RWPE2 (cell line): ENCODE measurements around the gene DHX30.

ENCODE experiments used
- ATAC-seq: fragments of 200-7000 bp; cut with Tn5 transposase; 3 replicates; pipeline ENCODE4 v1.9.1; 2021; ENCODE audit warnings: low read depth
- DNase-seq: peaks from one replicate; pipeline ENCODE4 v3.0.0-alpha.2; 2020; ENCODE audit warnings: low spot score
- H3K27ac ChIP-seq: fragments of 450-650 bp; 2 replicates; pipeline ENCODE4 v1.5.1; 2017; ENCODE audit warnings: mild to moderate bottlenecking; ENCODE audit not compliant: poor library complexity, severe bottlenecking
- H3K27me3 ChIP-seq: fragments of 250-450 bp; sonication (Bioruptor Pico); 2 replicates; pipeline ENCODE4 v1.5.1; 2021; ENCODE audit warnings: mild to moderate bottlenecking, moderate library complexity; ENCODE audit not compliant: insufficient read depth, poor library complexity, severe bottlenecking
- H3K36me3 ChIP-seq: fragments of 250-450 bp; sonication (Bioruptor Pico); 2 replicates; pipeline ENCODE4 v1.5.1; 2020; ENCODE audit warnings: low read depth, mild to moderate bottlenecking, moderate library complexity
- H3K4me1 ChIP-seq: fragments of 250-450 bp; sonication (Bioruptor Pico); 2 replicates; pipeline ENCODE4 v1.5.1; 2021; ENCODE audit warnings: mild to moderate bottlenecking, moderate library complexity; ENCODE audit not compliant: insufficient read depth, poor library complexity, severe bottlenecking
- H3K4me3 ChIP-seq: fragments of 250-450 bp; sonication (Bioruptor Pico); 2 replicates; pipeline ENCODE4 v1.5.1; 2021; ENCODE audit warnings: mild to moderate bottlenecking, moderate library complexity; ENCODE audit not compliant: severe bottlenecking
- H3K9me3 ChIP-seq: fragments of 250-450 bp; sonication (Bioruptor Pico); 2 replicates; pipeline ENCODE4 v1.5.1; 2021; ENCODE audit warnings: mild to moderate bottlenecking, moderate library complexity; ENCODE audit not compliant: severe bottlenecking
- TF ChIP-seq, protein P1 (sequence below): fragments of 450-650 bp; IDR thresholded peaks from one replicate; pipeline ENCODE4 v1.5.1; 2017; ENCODE audit warnings: mild to moderate bottlenecking, moderate library complexity; ENCODE audit not compliant: poor library complexity, severe bottlenecking

The DHX30 gene

DNA sequence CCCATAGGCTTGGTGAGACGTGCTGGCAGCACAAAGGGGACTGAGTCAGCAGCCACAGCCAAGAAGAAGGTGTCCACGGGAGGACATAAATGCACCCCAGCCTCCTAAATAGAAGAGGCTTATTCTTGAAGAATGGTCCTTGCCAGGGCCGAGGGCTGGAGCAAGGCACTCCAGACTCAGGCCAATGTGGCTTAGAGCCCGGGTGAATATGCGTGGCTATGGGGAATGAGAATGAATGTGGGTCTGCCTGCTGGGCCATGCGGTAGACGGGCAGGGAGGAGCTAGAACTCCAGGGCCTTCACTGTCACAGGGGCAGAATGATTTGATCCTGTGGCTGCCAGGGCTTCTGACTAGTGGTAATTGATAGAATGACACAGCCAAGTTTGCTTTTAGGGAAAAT, 34.0 kb downstream of the DHX30 start:
- ATAC-seq: no peak
- Histone ChIP-seq H3K36me3 (peaks cover 93% of the 10 kb centered on the region), H3K9me3 (no peaks in the 10 kb centered on the region), H3K27ac (no peak overlapping the region), H3K4me1 (no peaks in the 10 kb centered on the region), H3K4me3 (no peak overlapping the region), H3K27me3 (no peaks in the 10 kb centered on the region)
- TF ChIP-seq, protein P1, sequence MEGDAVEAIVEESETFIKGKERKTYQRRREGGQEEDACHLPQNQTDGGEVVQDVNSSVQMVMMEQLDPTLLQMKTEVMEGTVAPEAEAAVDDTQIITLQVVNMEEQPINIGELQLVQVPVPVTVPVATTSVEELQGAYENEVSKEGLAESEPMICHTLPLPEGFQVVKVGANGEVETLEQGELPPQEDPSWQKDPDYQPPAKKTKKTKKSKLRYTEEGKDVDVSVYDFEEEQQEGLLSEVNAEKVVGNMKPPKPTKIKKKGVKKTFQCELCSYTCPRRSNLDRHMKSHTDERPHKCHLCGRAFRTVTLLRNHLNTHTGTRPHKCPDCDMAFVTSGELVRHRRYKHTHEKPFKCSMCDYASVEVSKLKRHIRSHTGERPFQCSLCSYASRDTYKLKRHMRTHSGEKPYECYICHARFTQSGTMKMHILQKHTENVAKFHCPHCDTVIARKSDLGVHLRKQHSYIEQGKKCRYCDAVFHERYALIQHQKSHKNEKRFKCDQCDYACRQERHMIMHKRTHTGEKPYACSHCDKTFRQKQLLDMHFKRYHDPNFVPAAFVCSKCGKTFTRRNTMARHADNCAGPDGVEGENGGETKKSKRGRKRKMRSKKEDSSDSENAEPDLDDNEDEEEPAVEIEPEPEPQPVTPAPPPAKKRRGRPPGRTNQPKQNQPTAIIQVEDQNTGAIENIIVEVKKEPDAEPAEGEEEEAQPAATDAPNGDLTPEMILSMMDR: no peak
- DNase-seq: no peak

DNA sequence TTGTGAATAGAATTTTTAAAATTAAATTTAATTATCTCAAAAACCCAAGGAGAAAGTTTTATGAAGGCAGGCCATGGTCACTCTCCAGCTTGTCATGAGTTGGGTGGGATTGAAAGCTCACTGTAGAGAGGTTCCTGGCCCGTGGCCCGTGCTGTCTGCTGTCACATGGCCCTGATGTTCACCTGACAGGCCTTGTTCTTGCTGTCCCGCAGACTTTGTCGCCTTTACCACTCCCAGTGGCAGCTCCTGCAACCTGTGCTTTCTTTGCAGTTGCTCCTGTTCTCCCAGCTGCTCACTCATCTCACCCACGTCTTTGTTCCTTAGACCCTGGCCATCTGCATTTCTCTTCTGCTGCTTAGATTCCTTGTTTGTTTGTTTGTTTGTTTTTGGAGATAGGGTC, 35.6 kb downstream of the DHX30 start:
- DNase-seq (no peak), ATAC-seq (no peak)
- no peaks in the 10 kb centered on the region for H3K27me3 ChIP-seq
- TF ChIP-seq, protein P1: no peak
- H3K4me1 ChIP-seq: no peaks in the 10 kb centered on the region
- H3K9me3 ChIP-seq: no peaks in the 10 kb centered on the region
- no peak overlapping the region for H3K27ac ChIP-seq
- no peak overlapping the region for H3K4me3 ChIP-seq
- peaks cover 94% of the 10 kb centered on the region for H3K36me3 ChIP-seq

DNA sequence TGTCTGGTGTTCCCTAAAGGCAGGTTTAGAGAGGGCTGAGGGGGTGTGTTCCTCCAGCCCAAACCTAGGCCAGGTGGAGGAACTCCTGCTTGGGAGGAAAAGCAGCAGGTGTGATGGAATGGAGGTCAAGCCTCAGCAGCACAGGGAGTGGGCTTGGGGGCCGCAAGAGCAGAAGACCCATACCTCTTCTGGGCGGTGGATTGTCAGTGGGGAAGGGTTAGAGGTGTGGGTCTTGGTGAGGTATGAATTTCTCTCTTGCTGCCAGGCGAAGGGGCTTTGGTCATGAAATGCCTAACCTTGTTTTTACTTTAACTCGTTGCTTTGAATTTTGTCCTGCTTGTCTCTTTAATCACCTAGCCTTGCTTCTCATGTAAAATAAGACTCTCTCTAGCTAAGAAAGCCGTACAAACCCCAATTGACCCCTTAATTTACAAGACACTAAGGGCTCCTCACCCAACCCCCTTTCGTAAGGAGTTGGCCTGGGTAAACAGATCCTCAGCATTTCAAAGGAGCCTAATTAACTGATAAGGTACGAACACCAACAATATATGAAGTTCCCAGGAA, 38.9 kb downstream of the DHX30 start:
- no peaks in the 10 kb centered on the region for H3K27me3 ChIP-seq
- ATAC-seq (no peak), DNase-seq (no peak)
- TF ChIP-seq, protein P1: no peak
- H3K27ac ChIP-seq: no peak overlapping the region
- H3K9me3 ChIP-seq: no peaks in the 10 kb centered on the region
- H3K4me1 ChIP-seq: no peaks in the 10 kb centered on the region
- peaks cover 99% of the 10 kb centered on the region for H3K36me3 ChIP-seq
- H3K4me3 ChIP-seq: no peak overlapping the region

DNA sequence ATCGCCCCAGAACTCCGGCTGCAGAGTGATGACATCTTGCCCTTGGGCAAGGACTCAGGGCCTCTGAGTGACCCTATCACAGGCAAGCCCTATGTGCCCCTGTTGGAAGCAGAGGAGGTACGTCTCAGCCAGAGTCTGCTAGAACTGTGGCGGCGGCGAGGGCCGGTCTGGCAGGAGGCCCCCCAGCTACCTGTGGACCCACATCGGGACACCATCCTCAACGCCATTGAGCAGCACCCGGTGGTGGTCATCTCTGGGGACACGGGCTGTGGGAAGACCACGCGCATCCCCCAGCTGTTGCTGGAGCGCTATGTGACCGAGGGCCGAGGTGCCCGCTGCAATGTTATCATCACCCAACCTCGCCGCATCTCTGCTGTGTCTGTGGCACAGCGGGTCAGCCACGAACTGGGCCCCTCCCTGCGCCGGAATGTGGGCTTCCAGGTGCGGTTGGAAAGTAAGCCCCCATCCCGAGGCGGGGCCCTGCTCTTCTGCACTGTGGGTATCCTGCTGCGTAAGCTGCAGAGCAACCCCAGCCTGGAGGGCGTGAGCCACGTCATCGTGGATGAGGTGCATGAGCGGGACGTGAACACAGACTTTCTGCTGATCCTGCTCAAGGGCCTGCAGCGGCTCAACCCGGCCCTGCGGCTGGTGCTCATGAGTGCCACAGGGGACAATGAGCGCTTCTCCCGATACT, 43.4 kb downstream of the DHX30 start:
- H3K27me3 ChIP-seq: no peaks in the 10 kb centered on the region
- H3K36me3 ChIP-seq: peaks cover 91% of the 10 kb centered on the region
- H3K4me3 ChIP-seq: no peak overlapping the region
- H3K4me1 ChIP-seq: no peaks in the 10 kb centered on the region
- H3K27ac ChIP-seq: no peak overlapping the region
- TF ChIP-seq, protein P1: no peak
- DNase-seq: no peak
- ATAC-seq: no peak
- H3K9me3 ChIP-seq: no peaks in the 10 kb centered on the region

DNA sequence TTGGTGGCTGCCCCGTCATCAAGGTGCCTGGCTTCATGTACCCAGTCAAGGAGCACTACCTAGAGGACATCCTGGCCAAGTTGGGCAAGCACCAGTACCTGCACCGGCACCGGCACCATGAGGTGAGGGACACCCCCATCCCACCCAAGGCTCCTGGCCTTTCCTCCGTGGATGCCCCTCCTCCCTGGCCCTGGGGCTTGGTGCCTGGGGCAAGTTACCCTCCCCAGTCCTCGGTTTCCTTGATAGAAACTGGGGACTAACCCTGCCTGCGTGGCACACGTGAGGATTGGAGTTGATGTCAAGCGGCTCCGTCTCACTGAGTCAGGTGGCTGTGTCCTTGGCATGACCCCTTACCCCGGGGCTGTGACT, 43.9 kb downstream of the DHX30 start:
- Histone ChIP-seq H3K9me3 (no peaks in the 10 kb centered on the region), H3K4me1 (no peaks in the 10 kb centered on the region), H3K4me3 (no peak overlapping the region), H3K27me3 (no peaks in the 10 kb centered on the region), H3K36me3 (peaks cover 91% of the 10 kb centered on the region), H3K27ac (no peak overlapping the region)
- TF ChIP-seq, protein P1: no peak
- ATAC-seq (no peak), DNase-seq (no peak)
